Activated T-cell treated with anti-CD3 and anti-CD28 coated beads, Interleukin-2, amount 50 U/mL, for 72 hours (primary cell): ENCODE results near the gene PCSK2. TPM values are rescaled to one million over a fixed set of nuclear protein-coding genes. Genes with fewer than 3 reads are reported as not detected.
A peak's percentile ranks its signal among the peaks of the same experiment; 100 is the strongest.
"Not testable (repeated sequence)": the region's sequence is repeated elsewhere in the genome, so short reads cannot be mapped to it uniquely, and the experiment has no call there.

Source experiments
- ATAC-seq, 2 donors: fragments of 150-1000 bp; cut with Tn5 transposase; replicated peaks in 1 of 2; 2 replicates each; pipeline ENCODE4 v1.10.0; 2021; ENCODE audit warnings: moderate library complexity in 2 of 2, mild to moderate bottlenecking in 1 of 2
- DNase-seq, 2 donors: peaks; one replicate each; pipeline ENCODE4 v3.0.0; 2021 to 2022; ENCODE audit warnings: mixed read lengths in 1 of 2
- H3K27ac Mint-ChIP-seq: one replicate; pipeline ENCODE4 v1.8.0; 2022; ENCODE audit warnings: mild to moderate bottlenecking, moderate library complexity, mixed read lengths
- H3K27me3 Mint-ChIP-seq: one replicate; pipeline ENCODE4 v1.8.0; 2022; ENCODE audit warnings: low read depth, mixed read lengths
- H3K36me3 Mint-ChIP-seq, 2 donors: one replicate each; pipeline ENCODE4 v1.8.0; 2022; ENCODE audit warnings: mixed read lengths in 2 of 2, mild to moderate bottlenecking in 1 of 2; ENCODE audit not compliant: insufficient read depth in 2 of 2
- H3K4me1 Mint-ChIP-seq: one replicate; pipeline ENCODE4 v1.8.0; 2022; ENCODE audit warnings: low read depth, mixed read lengths
- H3K4me3 Mint-ChIP-seq, 2 donors: one replicate each; pipeline ENCODE4 v1.8.0; 2022; ENCODE audit warnings: mild to moderate bottlenecking in 2 of 2, mixed read lengths in 2 of 2, moderate library complexity in 2 of 2
- H3K9me3 Mint-ChIP-seq, 2 donors: one replicate each; pipeline ENCODE4 v1.8.0; 2022; ENCODE audit warnings: mixed read lengths in 2 of 2
- total RNA-seq, 2 donors: library from RNA; stranded (reverse); gene quantifications; one replicate each; pipeline ENCODE4 v1.2.3, GENCODE V29; 2022

The PCSK2 gene
- not detected for total RNA-seq

DNA sequence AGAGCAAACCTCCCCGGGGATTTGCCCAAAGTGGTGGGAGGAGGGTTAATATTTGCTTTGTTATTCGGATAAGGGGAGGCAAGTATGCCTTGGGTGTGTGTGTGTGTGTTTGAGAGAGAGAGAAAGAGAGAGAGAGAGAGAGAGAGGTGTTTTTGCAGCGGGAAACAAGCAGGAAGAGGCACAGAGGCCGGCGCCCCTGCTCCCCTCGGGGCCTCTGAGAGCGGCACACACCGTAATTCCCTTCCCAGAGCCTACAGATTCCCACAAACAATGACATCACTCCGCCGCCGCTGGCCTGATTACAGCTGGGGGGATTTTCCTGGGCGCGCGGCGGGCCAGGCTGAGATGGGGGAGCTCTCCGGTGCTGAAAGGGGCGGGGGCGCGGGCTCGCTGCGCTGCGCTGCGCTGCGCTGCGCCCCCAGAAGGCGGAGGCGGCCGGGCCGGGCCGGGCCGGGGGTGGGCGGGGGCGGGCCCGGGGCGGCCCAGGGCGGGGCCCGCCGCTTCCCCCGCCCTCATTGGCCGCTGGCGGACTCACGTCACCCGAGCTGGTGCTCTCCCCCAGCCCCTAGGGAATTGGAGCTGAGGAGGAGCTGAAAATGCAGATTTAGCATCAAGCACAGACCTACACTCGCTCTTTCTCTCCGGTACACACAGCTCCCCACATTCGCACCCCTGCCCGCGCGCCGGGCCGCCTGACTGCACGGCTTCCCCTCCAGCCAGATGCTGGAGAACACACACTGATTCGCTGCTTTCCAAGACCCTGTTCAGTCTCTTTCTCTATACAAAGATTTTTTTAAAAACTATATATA lies at the start of gene PCSK2:
TSS of gene PCSK2 (plus strand) at position 631 of the 809 bp plus-strand sequence. CDS start 266 bp downstream, outside the sequence.
- ATAC-seq (no peak), DNase-seq (no peak)
- H3K9me3 Mint-ChIP-seq, result peaks cover 1 to 3% of the 10 kb centered on the region in 2 donors
- H3K4me1 Mint-ChIP-seq, result no peaks in the 10 kb centered on the region
- H3K27ac Mint-ChIP-seq, result no peak within 1 kb of the TSS
- H3K4me3 Mint-ChIP-seq, result peak within 1 kb of the TSS in 1 of 2 donors; percentile 15
- peaks cover 4 to 6% of the 10 kb centered on the region in 2 donors for H3K36me3 Mint-ChIP-seq
- H3K27me3 Mint-ChIP-seq, result peaks cover 54% of the 10 kb centered on the region

DNA sequence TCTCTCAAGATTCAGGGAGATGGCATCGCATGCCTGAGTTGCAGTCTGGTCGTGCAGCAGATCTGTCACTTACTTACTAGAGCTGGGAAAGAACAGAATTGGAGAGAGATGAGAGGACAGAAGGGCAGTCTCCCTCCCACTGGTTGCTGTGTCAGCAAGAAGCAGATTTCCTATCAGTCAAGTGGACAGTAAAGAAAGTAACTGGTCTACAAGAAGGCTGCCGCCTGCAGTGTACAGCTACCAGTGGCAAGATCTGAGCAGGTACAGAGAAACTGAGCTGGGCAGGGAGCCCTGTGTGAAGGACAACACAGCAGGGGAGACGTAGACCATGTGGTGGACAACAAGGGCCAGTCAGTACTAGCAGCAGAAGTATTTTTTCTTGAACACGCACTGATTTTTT lies 49.5 kb upstream of the PCSK2 start:
- no peak for DNase-seq
- Mint-ChIP-seq H3K4me1 (no peaks in the 10 kb centered on the region), H3K9me3 (peaks cover 7 to 8% of the 10 kb centered on the region in 2 donors), H3K4me3 (no peak overlapping the region), H3K36me3 (peaks cover 0 to 3% of the 10 kb centered on the region in 2 donors), H3K27me3 (no peaks in the 10 kb centered on the region), H3K27ac (no peak overlapping the region)
- ATAC-seq, result no peak

- H3K4me1 Mint-ChIP-seq, result no peaks in the 10 kb centered on the region
- H3K4me3 Mint-ChIP-seq, result no peak overlapping the region
- H3K9me3 Mint-ChIP-seq, result peaks cover 8 to 14% of the 10 kb centered on the region in 2 donors
- DNase-seq (no peak), ATAC-seq (no peak)
- H3K27me3 Mint-ChIP-seq, result no peaks in the 10 kb centered on the region
- H3K27ac Mint-ChIP-seq, result no peak overlapping the region
- H3K36me3 Mint-ChIP-seq, result peaks cover 2 to 8% of the 10 kb centered on the region in 2 donors
Measured at GRCh38 chr20:17179840-17180239, 47.0 kb upstream of the PCSK2 start.

GRCh38 chr20:17189976-17190695 lies 36.7 kb upstream of the PCSK2 start:
- no peaks in the 10 kb centered on the region for H3K36me3 Mint-ChIP-seq

DNA sequence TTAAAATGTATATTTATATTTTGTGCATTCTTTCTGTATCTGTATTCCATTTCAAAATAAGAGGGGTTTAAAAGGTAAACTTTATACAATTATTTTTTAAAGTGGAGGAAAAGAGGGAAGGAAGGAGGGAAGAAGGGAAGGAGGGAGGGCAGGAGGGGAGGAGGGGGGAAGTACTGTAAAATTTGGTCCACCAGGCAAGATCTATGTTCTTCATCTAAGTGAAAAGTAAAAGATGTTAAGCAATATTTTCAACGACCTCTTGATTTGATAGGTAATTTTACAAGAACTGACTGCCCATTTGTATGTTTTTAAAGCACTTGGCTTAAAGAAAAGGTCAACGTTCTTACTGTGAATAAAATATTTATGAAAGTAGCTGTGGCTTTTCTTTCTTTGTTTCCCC lies 29.8 kb upstream of the PCSK2 start:
- no peaks in the 10 kb centered on the region for H3K27me3 Mint-ChIP-seq
- no peak overlapping the region for H3K27ac Mint-ChIP-seq
- no peaks in the 10 kb centered on the region for H3K36me3 Mint-ChIP-seq
- no peak overlapping the region for H3K4me3 Mint-ChIP-seq
- H3K4me1 Mint-ChIP-seq, result no peaks in the 10 kb centered on the region
- no peak for DNase-seq
- ATAC-seq, result no peak
- H3K9me3 Mint-ChIP-seq, result peaks cover 3% of the 10 kb centered on the region in 2 donors

More at GRCh38 chr20:17189976-17190695, 36.7 kb upstream of the PCSK2 start:
- Mint-ChIP-seq H3K27ac (no peak overlapping the region), H3K4me3 (no peak overlapping the region), H3K27me3 (no peaks in the 10 kb centered on the region), H3K4me1 (no peaks in the 10 kb centered on the region), H3K9me3 (peaks cover 3 to 6% of the 10 kb centered on the region in 2 donors)
- no peak for ATAC-seq
- DNase-seq, result no peak

DNA sequence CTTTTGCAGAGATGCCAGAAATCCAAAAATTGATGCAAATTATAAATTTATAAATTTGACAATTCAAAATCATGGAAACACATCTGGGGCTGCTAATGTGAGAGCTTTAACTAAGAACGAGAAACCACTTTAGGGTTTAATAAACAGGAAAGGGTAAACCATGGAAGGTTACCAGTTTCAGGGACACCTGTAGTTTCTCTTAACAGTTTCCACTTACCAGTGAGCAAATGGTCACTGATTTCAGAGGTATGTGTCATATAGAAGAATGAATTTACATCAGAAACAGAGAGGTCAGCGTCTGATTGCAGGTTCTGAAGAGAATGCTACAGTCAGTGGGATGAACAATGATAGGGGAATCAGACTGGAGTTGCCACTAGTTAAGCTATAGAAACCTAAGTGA lies 24.8 kb upstream of the PCSK2 start:
- Mint-ChIP-seq H3K4me3 (no peak overlapping the region), H3K9me3 (peaks cover 0 to 1% of the 10 kb centered on the region in 2 donors), H3K27ac (no peak overlapping the region), H3K27me3 (peaks cover 7% of the 10 kb centered on the region), H3K36me3 (no peaks in the 10 kb centered on the region), H3K4me1 (no peaks in the 10 kb centered on the region)
- ATAC-seq (no peak), DNase-seq (no peak)

GRCh38 chr20:17202673-17203072 lies 24.2 kb upstream of the PCSK2 start:
- Mint-ChIP-seq H3K4me3 (no peak overlapping the region), H3K4me1 (no peaks in the 10 kb centered on the region), H3K27me3 (peaks cover 7% of the 10 kb centered on the region), H3K9me3 (peaks cover 0 to 1% of the 10 kb centered on the region in 2 donors), H3K27ac (no peak overlapping the region), H3K36me3 (no peaks in the 10 kb centered on the region)
- no peak for DNase-seq
- ATAC-seq, result no peak

DNA sequence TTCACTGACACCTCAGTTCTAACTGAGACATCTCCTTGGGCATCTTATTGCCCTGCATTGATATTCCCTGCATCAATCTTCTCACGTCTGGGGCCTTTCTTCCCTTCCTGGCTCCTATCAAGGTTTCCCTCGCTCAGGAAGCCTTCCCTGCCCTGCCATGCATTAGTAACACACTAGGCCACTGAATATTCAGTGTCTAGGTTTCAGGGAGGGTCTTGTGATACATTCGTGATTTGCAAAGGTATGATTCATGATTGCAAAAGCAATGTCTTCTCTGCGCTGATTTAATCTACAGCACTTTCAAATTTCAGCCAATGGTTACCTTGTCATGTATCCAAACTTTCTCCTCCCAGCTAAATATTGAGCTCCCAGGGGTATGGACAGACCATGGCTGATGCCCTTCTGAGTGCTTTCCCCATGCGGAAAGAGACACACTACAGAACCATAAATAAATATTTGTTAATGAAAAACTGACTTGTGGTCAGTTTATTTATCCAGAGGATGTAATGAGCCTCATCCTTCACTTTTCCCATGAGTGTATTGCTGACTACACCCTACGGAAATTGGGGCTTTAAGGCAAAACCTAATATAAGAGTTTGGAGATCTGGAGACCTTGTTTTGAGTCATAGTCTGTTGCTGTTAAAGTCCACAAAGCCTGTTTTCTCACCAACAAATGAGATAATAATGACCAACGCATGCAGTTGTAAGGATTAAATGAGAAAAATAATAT lies 21.6 kb upstream of the PCSK2 start:
- Mint-ChIP-seq H3K4me1 (no peaks in the 10 kb centered on the region), H3K4me3 (no peak overlapping the region), H3K9me3 (no peaks in the 10 kb centered on the region), H3K36me3 (no peaks in the 10 kb centered on the region), H3K27me3 (peaks cover 7% of the 10 kb centered on the region), H3K27ac (no peak overlapping the region)
- DNase-seq (no peak), ATAC-seq (no peak)

GRCh38 chr20:17210387-17210786 lies 16.5 kb upstream of the PCSK2 start:
- no peak for ATAC-seq
- H3K27ac Mint-ChIP-seq, result no peak overlapping the region
- H3K27me3 Mint-ChIP-seq, result no peaks in the 10 kb centered on the region
- no peak overlapping the region for H3K4me3 Mint-ChIP-seq
- H3K9me3 Mint-ChIP-seq, result peaks cover 0 to under 1% of the 10 kb centered on the region in 2 donors
- no peak for DNase-seq
- no peaks in the 10 kb centered on the region for H3K36me3 Mint-ChIP-seq
- no peaks in the 10 kb centered on the region for H3K4me1 Mint-ChIP-seq

DNA sequence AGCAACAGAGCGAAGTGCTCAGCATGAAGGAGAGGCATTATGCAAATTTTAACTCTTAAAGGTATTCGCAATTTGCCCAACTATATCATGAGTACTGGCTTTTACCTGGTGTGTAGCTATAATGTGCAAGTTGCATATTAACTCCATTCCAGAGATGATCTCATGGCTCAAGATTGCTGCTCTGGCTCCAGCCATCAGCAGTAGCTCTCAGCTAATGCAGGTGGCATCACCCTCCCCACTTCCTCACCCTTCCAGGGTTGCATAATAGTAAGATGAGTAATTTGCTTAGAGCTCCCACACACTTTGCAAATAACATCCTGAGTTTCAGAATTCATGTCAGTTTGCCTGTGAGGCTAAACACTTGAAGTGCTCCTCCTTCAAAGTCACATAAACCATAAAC lies 15.9 kb upstream of the PCSK2 start:
- ATAC-seq (no peak), DNase-seq (no peak)
- no peaks in the 10 kb centered on the region for H3K27me3 Mint-ChIP-seq
- H3K4me3 Mint-ChIP-seq, result no peak overlapping the region
- no peaks in the 10 kb centered on the region for H3K36me3 Mint-ChIP-seq
- H3K27ac Mint-ChIP-seq, result no peak overlapping the region
- peaks cover 3 to 4% of the 10 kb centered on the region in 2 donors for H3K9me3 Mint-ChIP-seq
- no peaks in the 10 kb centered on the region for H3K4me1 Mint-ChIP-seq

DNA sequence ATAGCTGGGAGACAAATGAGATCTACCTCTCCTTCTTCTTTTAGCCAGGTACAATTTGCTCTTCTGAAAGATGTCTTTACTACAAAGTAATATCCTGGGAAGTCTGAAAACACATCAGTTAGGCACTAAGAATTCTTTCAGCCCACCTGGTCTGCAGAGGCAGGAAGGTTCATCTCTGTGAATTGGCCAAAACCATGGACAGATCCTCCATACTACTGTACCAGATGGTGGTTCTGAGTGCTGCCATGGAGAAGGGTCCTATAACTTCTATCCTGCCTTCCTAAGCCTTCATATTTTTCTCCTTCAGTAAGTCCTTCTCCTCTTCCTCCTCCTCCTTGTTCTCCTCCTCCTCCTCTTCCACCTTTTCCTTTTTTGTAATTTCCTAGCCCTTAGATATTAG lies 11.7 kb upstream of the PCSK2 start:
- no peak for ATAC-seq
- no peak for DNase-seq
- H3K27me3 Mint-ChIP-seq, result no peaks in the 10 kb centered on the region
- H3K4me1 Mint-ChIP-seq, result no peaks in the 10 kb centered on the region
- H3K27ac Mint-ChIP-seq, result no peak overlapping the region
- no peaks in the 10 kb centered on the region for H3K36me3 Mint-ChIP-seq
- peaks cover 4 to 5% of the 10 kb centered on the region in 2 donors for H3K9me3 Mint-ChIP-seq
- H3K4me3 Mint-ChIP-seq, result no peak overlapping the region

DNA sequence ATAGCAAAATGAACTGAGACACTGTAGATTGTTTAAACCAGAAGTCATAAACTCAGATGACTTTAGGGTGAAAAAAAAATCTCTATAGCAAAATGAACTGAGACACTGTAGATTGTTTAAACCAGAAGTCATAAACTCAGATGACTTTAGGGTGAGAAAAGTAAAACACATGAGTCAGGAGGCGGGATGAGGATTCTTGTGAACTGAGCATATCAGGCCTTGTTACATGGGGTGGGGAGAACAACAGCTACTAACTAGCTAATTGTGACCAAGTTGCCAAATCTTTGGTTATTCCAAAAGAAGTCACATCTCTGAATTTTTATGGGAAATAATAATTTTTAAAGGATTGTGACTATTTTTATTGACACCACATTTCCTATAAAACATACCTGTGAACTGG lies 7.0 kb upstream of the PCSK2 start:
- not testable (repeated sequence) for H3K9me3 Mint-ChIP-seq, ATAC-seq, H3K4me3 Mint-ChIP-seq, H3K36me3 Mint-ChIP-seq, H3K27ac Mint-ChIP-seq, DNase-seq, H3K27me3 Mint-ChIP-seq, H3K4me1 Mint-ChIP-seq

GRCh38 chr20:17223553-17223952 lies 3.3 kb upstream of the PCSK2 start:
- Mint-ChIP-seq H3K36me3 (peaks cover 4 to 6% of the 10 kb centered on the region in 2 donors), H3K27ac (no peak overlapping the region), H3K4me3 (no peak overlapping the region), H3K4me1 (no peaks in the 10 kb centered on the region), H3K27me3 (peaks cover 42% of the 10 kb centered on the region), H3K9me3 (peaks cover 1 to 3% of the 10 kb centered on the region in 2 donors)
- DNase-seq (no peak), ATAC-seq (no peak)
